ENCODE measurements around the gene TC2N. TPM values are rescaled to one million over a fixed set of nuclear protein-coding genes. Genes with fewer than 3 reads are reported as not detected.

TC2N gene
- total RNA-seq, 1 experiment from 2014 or later, result 15.9 TPM

GRCh38 chr14:91866511-91867295, 633 bp downstream of the TC2N start:
- no peaks in the 10 kb centered on the region for H4K20me1 ChIP-seq (ENCODE audit: insufficient read depth)
- no peaks in the 10 kb centered on the region for H3K9me3 ChIP-seq (ENCODE audit: control insufficient read depth in 1 of 2, insufficient read depth in 1 of 2, low read depth in 1 of 2, low read length in 2 of 2)
- H3K36me3 ChIP-seq (ENCODE audit: control insufficient read depth in 1 of 2, insufficient read depth in 2 of 2, low read length in 2 of 2), result no peaks in the 10 kb centered on the region
- H3K4me2 ChIP-seq (ENCODE audit: low read length), result no peak overlapping the region
- no peaks in the 10 kb centered on the region for H3K27me3 ChIP-seq (ENCODE audit: insufficient read depth, low read length)
- ChIA-PET CTCF (no interaction called here), POLR2A (no interaction called here), RAD21 (ENCODE audit: low non-redundant PET in 1 of 2, low total read pairs in 2 of 2, uncharacterized antibody in 2 of 2, unreplicated experiment in 2 of 2) (no interaction called here)
- no peak overlapping the region for H2AFZ ChIP-seq (ENCODE audit: low read depth, low read length, poor library complexity, severe bottlenecking)
- DNase-seq (ENCODE audit: low read depth, low spot score) (no peak), ATAC-seq (no peak)
- H3K4me3 ChIP-seq (replicated peaks in 1 of 2; ENCODE audit: low read depth in 1 of 2, low read length in 2 of 2), result no peak overlapping the region
- intact Hi-C loops (cut with micrococcal nuclease), result no loop called here
- no TSS peak for BruUV-seq (replicated peaks)
- H3K27ac ChIP-seq (ENCODE audit: low read depth, low read length), result no peak overlapping the region
- H3K9me2 ChIP-seq (ENCODE audit: insufficient read depth), result no peaks in the 10 kb centered on the region
- H3K79me2 ChIP-seq (ENCODE audit: insufficient read depth, low read length), result no peaks in the 10 kb centered on the region
- H3K4me1 ChIP-seq (ENCODE audit: control insufficient read depth in 1 of 2, insufficient read depth in 2 of 2, low read length in 2 of 2), result peaks cover 0 to 13% of the 10 kb centered on the region in 2 experiments; a peak in 2 of 4 replicates
- no peak for TF ChIP-seq ZNF274 (IDR thresholded peaks at IDR 0.05; ENCODE audit: low read depth, low read length)
- TF ChIP-seq ZFX (IDR thresholded peaks at IDR 0.05), result no peak
- no peak for TF ChIP-seq EZH2phosphoT487 (IDR thresholded peaks at IDR 0.05; ENCODE audit: borderline replicate concordance)
- TF ChIP-seq POLR2AphosphoS5 (IDR thresholded peaks at IDR 0.05; ENCODE audit: low read depth, low read length), result no peak
- no peak for TF ChIP-seq POLR2A (IDR thresholded peaks at IDR 0.05; ENCODE audit: borderline replicate concordance, extremely low read depth, insufficient read depth, insufficient read length)
- no peak for TF ChIP-seq CBX3 (IDR thresholded peaks at IDR 0.05; ENCODE audit: low read depth)
- TF ChIP-seq TCF7L2 (IDR thresholded peaks at IDR 0.05; ENCODE audit: borderline replicate concordance, extremely low read depth, insufficient read depth, insufficient read length), result no peak
- TF ChIP-seq, protein P1, sequence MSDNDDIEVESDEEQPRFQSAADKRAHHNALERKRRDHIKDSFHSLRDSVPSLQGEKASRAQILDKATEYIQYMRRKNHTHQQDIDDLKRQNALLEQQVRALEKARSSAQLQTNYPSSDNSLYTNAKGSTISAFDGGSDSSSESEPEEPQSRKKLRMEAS (IDR thresholded peaks at IDR 0.05), result no peak
- TF ChIP-seq, protein P2, sequence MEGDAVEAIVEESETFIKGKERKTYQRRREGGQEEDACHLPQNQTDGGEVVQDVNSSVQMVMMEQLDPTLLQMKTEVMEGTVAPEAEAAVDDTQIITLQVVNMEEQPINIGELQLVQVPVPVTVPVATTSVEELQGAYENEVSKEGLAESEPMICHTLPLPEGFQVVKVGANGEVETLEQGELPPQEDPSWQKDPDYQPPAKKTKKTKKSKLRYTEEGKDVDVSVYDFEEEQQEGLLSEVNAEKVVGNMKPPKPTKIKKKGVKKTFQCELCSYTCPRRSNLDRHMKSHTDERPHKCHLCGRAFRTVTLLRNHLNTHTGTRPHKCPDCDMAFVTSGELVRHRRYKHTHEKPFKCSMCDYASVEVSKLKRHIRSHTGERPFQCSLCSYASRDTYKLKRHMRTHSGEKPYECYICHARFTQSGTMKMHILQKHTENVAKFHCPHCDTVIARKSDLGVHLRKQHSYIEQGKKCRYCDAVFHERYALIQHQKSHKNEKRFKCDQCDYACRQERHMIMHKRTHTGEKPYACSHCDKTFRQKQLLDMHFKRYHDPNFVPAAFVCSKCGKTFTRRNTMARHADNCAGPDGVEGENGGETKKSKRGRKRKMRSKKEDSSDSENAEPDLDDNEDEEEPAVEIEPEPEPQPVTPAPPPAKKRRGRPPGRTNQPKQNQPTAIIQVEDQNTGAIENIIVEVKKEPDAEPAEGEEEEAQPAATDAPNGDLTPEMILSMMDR (IDR thresholded peaks at IDR 0.05 in 2 of 3, conservative IDR thresholded peaks at IDR 0.05 in 1 of 3; ENCODE audit: borderline replicate concordance in 1 of 3, insufficient read depth in 1 of 3, low read depth in 2 of 3, low read length in 2 of 3), result no peak
- TF ChIP-seq EZH2 (IDR thresholded peaks at IDR 0.05), result no peak
- H3K9ac ChIP-seq (ENCODE audit: low read length), result no peak overlapping the region
